Ascending aorta (tissue), 2 donors: ENCODE results near the gene SART3. TPM values are rescaled to one million over a fixed set of nuclear protein-coding genes. Genes with fewer than 3 reads are reported as not detected.

ENCODE experiments used
- DNase-seq, 2 donors: peaks; one replicate each; pipeline ENCODE4 v3.0.0-alpha.2; 2019; ENCODE audit warnings: low spot score in 2 of 2
- H3K27ac ChIP-seq, 2 donors: fragments of 200-600 bp; sonication (generic); one replicate each; pipeline ENCODE4 v1.5.1; 2016 to 2017; ENCODE audit warnings: mild to moderate bottlenecking in 1 of 2
- H3K27me3 ChIP-seq: fragments of 200-600 bp; sonication (generic); one replicate; pipeline ENCODE4 v1.5.1; 2017
- H3K36me3 ChIP-seq, 2 donors: fragments of 200-600 bp; sonication (generic); one replicate each; pipeline ENCODE4 v1.5.1; 2016
- H3K4me1 ChIP-seq, 2 donors: fragments of 200-600 bp; sonication (generic); one replicate each; pipeline ENCODE4 v1.5.1; 2016 to 2017; ENCODE audit warnings: mild to moderate bottlenecking in 1 of 2
- H3K4me3 ChIP-seq, 2 donors: fragments of 200-600 bp; sonication (generic); one replicate each; pipeline ENCODE4 v1.5.1; 2016 to 2017; ENCODE audit warnings: mild to moderate bottlenecking in 1 of 2
- H3K9me3 ChIP-seq, 2 donors: fragments of 200-600 bp; sonication (generic); one replicate each; pipeline ENCODE4 v1.5.1; 2016
- intact Hi-C: fragments of 100-400 bp; cut with DNase I; formaldehyde crosslinking; loops from one replicate; pipeline ENCODE4 v1.15.1; 2023
- total RNA-seq: library from RNA; depleted of rRNA; stranded (reverse); fragments of >200 nt; gene quantifications from one replicate; pipeline ENCODE4 v1.1.0, GENCODE V29; 2016
- TF ChIP-seq, protein P1 (sequence below), 3 experiments: fragments of 200-600 bp in 2 of 3; fragments of 450-650 bp in 1 of 3; sonication (generic) in 2 of 3; IDR thresholded peaks; one replicate each; pipeline ENCODE4 v1.5.1; 2016 to 2019; ENCODE audit warnings: antibody characterized with exemption in 3 of 3, mild to moderate bottlenecking in 1 of 3, moderate library complexity in 1 of 3

Gene SART3
- total RNA-seq, 1 donor from 2014 or later: 22.9 TPM

DNA sequence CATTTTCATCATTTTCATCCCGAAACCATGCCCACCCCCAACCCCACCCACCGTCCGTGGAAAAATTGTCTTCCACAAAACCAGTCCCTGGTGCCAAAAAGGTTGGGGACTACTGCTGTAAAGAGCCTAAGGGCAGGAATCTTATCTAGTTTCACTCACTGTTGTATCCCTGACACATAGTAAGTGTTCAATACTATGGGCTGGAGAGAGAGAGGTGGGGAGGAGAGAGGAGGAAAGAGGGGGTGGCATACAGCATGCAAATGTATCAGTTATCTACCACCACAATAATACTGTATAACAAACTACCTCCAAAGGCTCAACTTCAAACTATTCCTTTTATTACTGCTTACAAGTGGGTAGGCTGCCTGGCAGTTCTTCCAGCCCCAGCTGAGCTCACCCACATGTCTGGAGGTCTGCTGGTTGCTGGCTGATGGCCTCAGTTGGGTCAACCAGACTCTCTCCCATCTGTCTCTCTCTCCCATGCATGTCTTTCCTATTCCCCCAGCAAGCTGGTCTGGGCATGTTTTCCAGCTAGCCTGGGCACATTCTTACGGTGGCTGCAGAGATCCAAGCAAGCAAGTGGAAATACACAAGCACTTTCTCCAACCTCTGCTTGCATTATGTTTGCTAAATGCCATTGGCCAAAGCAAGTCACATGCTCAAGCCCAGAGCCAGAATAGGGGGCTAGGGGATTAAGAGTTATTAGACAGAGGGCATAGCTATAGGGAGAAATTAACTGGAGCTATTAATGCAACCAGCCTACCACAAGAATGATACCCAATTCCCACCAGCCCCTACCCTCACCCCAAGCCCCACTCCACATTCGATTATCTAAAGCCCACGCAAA, 77.5 kb downstream of the SART3 start:
- no peak overlapping the region for H3K27ac ChIP-seq
- no peaks in the 10 kb centered on the region for H3K27me3 ChIP-seq
- DNase-seq: no peak
- no peak overlapping the region for H3K4me3 ChIP-seq
- TF ChIP-seq, protein P1, sequence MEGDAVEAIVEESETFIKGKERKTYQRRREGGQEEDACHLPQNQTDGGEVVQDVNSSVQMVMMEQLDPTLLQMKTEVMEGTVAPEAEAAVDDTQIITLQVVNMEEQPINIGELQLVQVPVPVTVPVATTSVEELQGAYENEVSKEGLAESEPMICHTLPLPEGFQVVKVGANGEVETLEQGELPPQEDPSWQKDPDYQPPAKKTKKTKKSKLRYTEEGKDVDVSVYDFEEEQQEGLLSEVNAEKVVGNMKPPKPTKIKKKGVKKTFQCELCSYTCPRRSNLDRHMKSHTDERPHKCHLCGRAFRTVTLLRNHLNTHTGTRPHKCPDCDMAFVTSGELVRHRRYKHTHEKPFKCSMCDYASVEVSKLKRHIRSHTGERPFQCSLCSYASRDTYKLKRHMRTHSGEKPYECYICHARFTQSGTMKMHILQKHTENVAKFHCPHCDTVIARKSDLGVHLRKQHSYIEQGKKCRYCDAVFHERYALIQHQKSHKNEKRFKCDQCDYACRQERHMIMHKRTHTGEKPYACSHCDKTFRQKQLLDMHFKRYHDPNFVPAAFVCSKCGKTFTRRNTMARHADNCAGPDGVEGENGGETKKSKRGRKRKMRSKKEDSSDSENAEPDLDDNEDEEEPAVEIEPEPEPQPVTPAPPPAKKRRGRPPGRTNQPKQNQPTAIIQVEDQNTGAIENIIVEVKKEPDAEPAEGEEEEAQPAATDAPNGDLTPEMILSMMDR (IDR thresholded peaks at IDR 0.05): no peak
- intact Hi-C loops: no loop called here
- H3K9me3 ChIP-seq: peaks cover 5 to 9% of the 10 kb centered on the region in 2 donors
- H3K4me1 ChIP-seq: no peaks in the 10 kb centered on the region
- H3K36me3 ChIP-seq: no peaks in the 10 kb centered on the region

DNA sequence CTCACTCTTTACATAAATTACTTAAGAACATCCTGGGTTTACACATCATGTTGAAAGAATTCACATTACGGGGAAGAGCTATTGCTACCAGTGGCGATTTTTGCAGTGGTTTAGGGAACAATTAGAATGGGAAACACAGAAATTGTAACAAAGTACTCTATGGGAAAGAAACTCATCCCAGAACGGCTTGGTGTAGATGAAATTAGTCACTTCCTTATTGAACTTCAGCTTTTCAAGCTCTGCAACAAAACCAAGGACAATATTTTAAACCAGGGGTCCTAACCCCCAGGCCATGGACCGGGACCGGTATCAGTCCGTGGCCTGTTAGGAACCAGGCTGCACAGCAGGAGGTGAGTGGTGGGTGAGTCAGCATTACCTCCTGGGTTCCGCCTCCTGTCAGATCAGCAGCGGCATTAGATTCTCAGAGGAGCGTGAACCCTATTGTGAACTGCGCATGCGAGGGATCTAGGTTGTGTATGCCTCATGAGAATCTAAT, 78.2 kb downstream of the SART3 start:
- no peak overlapping the region for H3K27ac ChIP-seq
- H3K27me3 ChIP-seq: no peaks in the 10 kb centered on the region
- no peaks in the 10 kb centered on the region for H3K4me1 ChIP-seq
- H3K9me3 ChIP-seq: peaks cover 5 to 8% of the 10 kb centered on the region in 2 donors
- TF ChIP-seq, protein P1 (IDR thresholded peaks at IDR 0.05): no peak
- H3K4me3 ChIP-seq: no peak overlapping the region
- DNase-seq: no peak
- H3K36me3 ChIP-seq: no peaks in the 10 kb centered on the region
- intact Hi-C loops: no loop called here

DNA sequence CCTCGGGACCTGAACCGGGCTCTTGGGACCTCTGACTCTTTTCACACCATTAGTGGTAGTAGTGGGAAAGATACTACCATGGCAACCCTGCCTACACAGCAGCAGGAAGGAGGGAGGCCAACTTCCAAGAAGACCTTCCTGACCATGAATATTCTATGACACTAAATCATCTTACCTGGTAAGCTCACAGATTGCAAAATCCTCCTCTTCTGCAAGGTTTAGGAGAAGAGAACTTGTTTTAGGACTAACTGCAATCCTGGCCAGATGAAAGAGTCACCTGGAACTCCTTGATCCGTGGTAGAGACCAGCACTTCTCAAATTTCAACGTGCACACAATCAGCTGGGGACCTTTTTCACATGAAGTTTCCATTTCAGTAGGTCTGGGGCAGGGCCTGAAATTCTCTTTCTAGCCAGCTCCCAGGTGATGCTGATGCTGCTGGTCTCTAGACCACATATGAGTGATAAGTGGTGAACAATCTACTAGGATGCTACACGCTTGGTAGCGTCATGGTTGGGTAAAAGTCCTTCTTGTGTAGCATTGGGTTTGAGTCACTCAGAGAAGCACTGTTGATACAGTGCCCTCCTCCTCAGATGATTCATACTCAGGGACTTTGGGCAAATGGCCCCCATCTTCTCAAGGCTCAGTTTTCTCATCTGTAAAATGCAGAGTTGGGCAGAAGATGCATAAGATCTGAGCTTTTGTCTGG, 81.5 kb downstream of the SART3 start:
- TF ChIP-seq, protein P1 (IDR thresholded peaks at IDR 0.05): no peak
- Histone ChIP-seq H3K27me3 (no peaks in the 10 kb centered on the region), H3K36me3 (no peaks in the 10 kb centered on the region), H3K27ac (no peak overlapping the region), H3K9me3 (no peaks in the 10 kb centered on the region), H3K4me3 (no peak overlapping the region), H3K4me1 (no peaks in the 10 kb centered on the region)
- DNase-seq: no peak
- intact Hi-C loops: no loop called here

DNA sequence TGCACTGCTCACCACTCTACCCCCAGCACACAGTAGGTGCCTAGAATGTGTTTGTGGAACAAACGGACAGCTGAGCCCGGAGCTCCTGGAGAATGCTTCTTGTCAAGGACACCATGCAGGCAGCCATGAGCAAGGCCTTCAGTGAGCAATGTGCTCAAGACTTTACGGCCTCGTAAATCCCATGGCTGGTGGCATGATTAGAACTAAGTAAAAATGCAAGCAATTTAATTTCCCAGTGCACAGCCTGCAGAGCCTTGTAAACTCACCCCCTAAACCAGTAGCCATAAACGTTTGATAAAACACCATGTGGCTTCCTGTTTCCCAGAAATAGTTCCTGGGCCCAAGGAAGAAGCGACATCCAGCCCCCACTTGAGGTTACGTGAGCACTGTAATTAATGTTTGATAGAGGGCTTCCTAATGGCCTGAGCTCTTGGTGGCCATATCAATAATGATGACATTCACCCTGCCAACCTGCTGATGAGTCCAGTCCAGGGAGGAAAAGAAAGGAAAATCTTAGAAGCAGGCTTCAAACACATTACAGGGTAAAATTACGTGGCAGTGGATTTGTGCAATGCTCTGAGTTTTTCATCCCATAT, 82.3 kb downstream of the SART3 start:
- H3K4me3 ChIP-seq: no peak overlapping the region
- DNase-seq: no peak
- H3K27ac ChIP-seq: no peak overlapping the region
- no peaks in the 10 kb centered on the region for H3K36me3 ChIP-seq
- H3K27me3 ChIP-seq: no peaks in the 10 kb centered on the region
- H3K9me3 ChIP-seq: no peaks in the 10 kb centered on the region
- H3K4me1 ChIP-seq: no peaks in the 10 kb centered on the region
- intact Hi-C loops: no loop called here
- TF ChIP-seq, protein P1 (IDR thresholded peaks at IDR 0.05): no peak

DNA sequence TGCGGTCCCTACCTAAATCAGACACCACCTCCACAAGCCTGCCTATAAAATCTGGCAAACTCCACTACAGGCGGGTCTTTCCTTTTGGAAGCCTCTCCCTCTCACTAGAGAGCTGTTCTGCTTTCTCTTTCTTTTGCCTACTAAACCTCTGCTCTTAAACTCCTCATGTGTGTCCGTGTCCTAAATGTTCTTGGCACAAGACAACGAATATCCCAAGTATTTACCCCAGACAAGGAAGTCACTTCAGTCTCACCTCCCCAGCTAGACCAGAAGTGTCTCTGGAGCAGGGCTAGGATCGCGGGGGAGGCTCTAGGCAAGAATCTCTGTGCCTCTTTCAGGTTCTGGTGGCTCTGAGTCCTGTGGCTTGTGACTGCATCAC, 83.1 kb downstream of the SART3 start:
- no peaks in the 10 kb centered on the region for H3K4me1 ChIP-seq
- no peak for DNase-seq
- H3K27me3 ChIP-seq: no peaks in the 10 kb centered on the region
- no peak overlapping the region for H3K4me3 ChIP-seq
- TF ChIP-seq, protein P1 (IDR thresholded peaks at IDR 0.05): no peak
- H3K27ac ChIP-seq: no peak overlapping the region
- intact Hi-C loops: no loop called here
- no peaks in the 10 kb centered on the region for H3K9me3 ChIP-seq
- H3K36me3 ChIP-seq: no peaks in the 10 kb centered on the region
